ENCODE measurements around the gene CHN2.

The CHN2 gene

GRCh38 chr7:29304756-29305155 lies 110.2 kb downstream of the CHN2 start:
- in situ Hi-C loops (cut with MboI; ENCODE audit: low sequenced_read_pairs), result no loop called here

GRCh38 chr7:29306319-29306991 lies 111.9 kb downstream of the CHN2 start:
- in situ Hi-C loops (cut with MboI; ENCODE audit: low sequenced_read_pairs), result no loop called here

- in situ Hi-C loops (cut with MboI; ENCODE audit: low sequenced_read_pairs), result no loop called here
Observed at GRCh38 chr7:29308424-29308823, 113.8 kb downstream of the CHN2 start.

GRCh38 chr7:29309041-29309854 lies 114.7 kb downstream of the CHN2 start:
- in situ Hi-C loops (cut with MboI; ENCODE audit: low sequenced_read_pairs), result no loop called here

- in situ Hi-C loops (cut with MboI; ENCODE audit: low sequenced_read_pairs), result no loop called here
Observed at GRCh38 chr7:29310625-29311024, 116.0 kb downstream of the CHN2 start.

GRCh38 chr7:29311314-29311713 lies 116.7 kb downstream of the CHN2 start:
- in situ Hi-C loops (cut with MboI; ENCODE audit: low sequenced_read_pairs), result no loop called here

- in situ Hi-C loops (cut with MboI; ENCODE audit: low sequenced_read_pairs), result no loop called here
Observed at GRCh38 chr7:29314148-29314547, 119.6 kb downstream of the CHN2 start.

- in situ Hi-C loops (cut with MboI; ENCODE audit: low sequenced_read_pairs), result no loop called here
Observed at GRCh38 chr7:29315122-29315891, 120.7 kb downstream of the CHN2 start.

GRCh38 chr7:29315892-29316270 lies 121.3 kb downstream of the CHN2 start:
- in situ Hi-C loops (cut with MboI; ENCODE audit: low sequenced_read_pairs), result no loop called here

GRCh38 chr7:29316926-29317325 lies 122.4 kb downstream of the CHN2 start:
- in situ Hi-C loops (cut with MboI; ENCODE audit: low sequenced_read_pairs), result no loop called here

GRCh38 chr7:29318853-29319718 lies 124.5 kb downstream of the CHN2 start:
- in situ Hi-C loops (cut with MboI; ENCODE audit: low sequenced_read_pairs), result no loop called here

GRCh38 chr7:29319719-29320521 lies 125.3 kb downstream of the CHN2 start:
- in situ Hi-C loops (cut with MboI; ENCODE audit: low sequenced_read_pairs), result no loop called here

- in situ Hi-C loops (cut with MboI; ENCODE audit: low sequenced_read_pairs), result no loop called here
Observed at GRCh38 chr7:29320577-29320976, 126.0 kb downstream of the CHN2 start.

GRCh38 chr7:29322023-29322712 lies 127.6 kb downstream of the CHN2 start:
- in situ Hi-C loops (cut with MboI; ENCODE audit: low sequenced_read_pairs), result no loop called here

GRCh38 chr7:29325476-29325875 lies 130.9 kb downstream of the CHN2 start:
- in situ Hi-C loops (cut with MboI; ENCODE audit: low sequenced_read_pairs), result no loop called here

GRCh38 chr7:29326864-29327263 lies 132.3 kb downstream of the CHN2 start:
- in situ Hi-C loops (cut with MboI; ENCODE audit: low sequenced_read_pairs), result no loop called here

- in situ Hi-C loops (cut with MboI; ENCODE audit: low sequenced_read_pairs), result no loop called here
Observed at GRCh38 chr7:29327455-29327854, 132.9 kb downstream of the CHN2 start.

- in situ Hi-C loops (cut with MboI; ENCODE audit: low sequenced_read_pairs), result no loop called here
Observed at GRCh38 chr7:29328045-29328444, 133.5 kb downstream of the CHN2 start.

GRCh38 chr7:29328811-29329210 lies 134.2 kb downstream of the CHN2 start:
- in situ Hi-C loops (cut with MboI; ENCODE audit: low sequenced_read_pairs), result no loop called here
